Measurements from ENCODE around the gene SPTBN4.

Gene SPTBN4

GRCh38 chr19:40528078-40528477 lies 61.3 kb downstream of the SPTBN4 start:
- no peak overlapping the region for H3K4me3 ChIP-seq (ENCODE audit: low read depth, low read length)
- TF ChIP-seq CTCF (IDR thresholded peaks at IDR 0.05; ENCODE audit: borderline replicate concordance, insufficient read depth, low read depth, low read length): no peak

DNA sequence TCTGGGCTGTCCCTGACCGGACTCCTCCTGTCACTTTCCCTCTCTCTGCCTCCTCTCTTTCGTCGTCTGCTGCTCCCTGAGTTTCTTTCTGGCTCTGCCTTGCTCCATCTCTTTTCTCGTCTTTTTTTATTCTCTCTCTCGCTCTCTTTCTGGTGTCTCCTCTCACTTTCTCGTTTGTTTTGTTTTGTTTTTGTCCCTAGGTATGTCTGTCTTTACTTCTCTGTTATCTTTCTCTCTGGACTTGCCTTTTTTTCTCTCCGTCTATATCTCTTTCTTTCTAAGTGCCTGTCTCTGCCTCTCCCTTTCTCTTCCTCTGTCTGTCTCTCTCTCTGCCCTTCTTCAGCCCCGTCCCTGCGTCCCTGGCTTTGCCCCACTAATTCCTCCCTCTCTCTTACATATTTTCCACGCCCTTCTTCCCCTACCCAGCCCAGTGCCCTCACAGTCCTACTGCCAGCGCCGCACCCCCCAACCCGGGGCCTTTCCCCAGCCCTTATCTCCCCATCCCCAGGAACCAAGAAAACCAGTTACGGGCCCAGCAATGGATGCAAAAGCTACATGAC lies 61.8 kb downstream of the SPTBN4 start:
- TF ChIP-seq CTCF (IDR thresholded peaks at IDR 0.05; ENCODE audit: borderline replicate concordance, insufficient read depth, low read depth, low read length): no peak
- H3K4me3 ChIP-seq (ENCODE audit: low read depth, low read length): no peak overlapping the region

GRCh38 chr19:40529093-40529954 lies 62.5 kb downstream of the SPTBN4 start:
- H3K4me3 ChIP-seq (ENCODE audit: low read depth, low read length): peak overlapping the region; percentile 25
- TF ChIP-seq CTCF (IDR thresholded peaks at IDR 0.05; ENCODE audit: borderline replicate concordance, insufficient read depth, low read depth, low read length): peak; percentile 98

DNA sequence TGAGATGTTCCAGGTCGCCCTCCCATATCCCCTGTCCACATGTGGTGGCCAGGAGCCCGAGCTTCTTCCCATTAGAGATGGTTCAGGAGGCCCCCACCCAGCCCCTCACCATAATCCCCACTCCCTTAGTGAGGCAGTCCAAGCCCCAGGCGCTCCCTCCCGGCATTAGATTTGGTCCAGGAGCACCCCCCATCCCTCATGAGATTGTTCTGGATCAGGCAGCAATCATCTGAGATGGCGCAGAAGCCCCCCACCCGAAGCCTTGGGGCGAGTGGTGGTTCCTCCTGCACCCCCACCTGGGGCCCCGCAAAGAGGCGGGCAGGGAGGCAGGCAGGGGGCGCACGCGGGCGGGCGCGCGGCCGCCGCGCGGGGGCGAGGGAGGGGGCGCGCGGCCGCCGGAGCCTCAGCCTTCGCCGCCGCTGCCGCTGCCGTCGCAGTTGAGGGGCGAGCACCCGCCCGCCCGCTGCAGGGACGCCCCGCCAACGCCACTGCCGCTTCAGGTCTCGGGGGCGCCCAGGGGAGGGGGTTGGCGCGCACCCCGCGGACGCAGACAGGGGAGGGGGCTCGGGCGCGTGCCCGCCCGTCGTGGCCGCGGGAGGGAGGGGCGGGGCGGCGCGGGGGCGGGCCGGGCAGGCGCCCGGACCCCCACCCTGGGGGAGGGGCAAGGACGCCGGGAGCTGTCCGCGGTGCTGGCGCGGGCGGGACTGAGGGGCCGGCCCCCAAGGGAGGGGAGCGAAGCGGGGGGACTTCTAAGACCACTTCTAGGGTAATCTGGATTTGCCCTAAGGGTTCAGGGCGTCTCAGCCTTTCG lies 63.5 kb downstream of the SPTBN4 start:
- H3K4me3 ChIP-seq (ENCODE audit: low read depth, low read length): no peak overlapping the region
- no peak for TF ChIP-seq CTCF (IDR thresholded peaks at IDR 0.05; ENCODE audit: borderline replicate concordance, insufficient read depth, low read depth, low read length)

- H3K4me3 ChIP-seq (ENCODE audit: low read depth, low read length): no peak overlapping the region
- TF ChIP-seq CTCF (IDR thresholded peaks at IDR 0.05; ENCODE audit: borderline replicate concordance, insufficient read depth, low read depth, low read length): no peak
Measured at GRCh38 chr19:40533508-40533907, 66.7 kb downstream of the SPTBN4 start.

DNA sequence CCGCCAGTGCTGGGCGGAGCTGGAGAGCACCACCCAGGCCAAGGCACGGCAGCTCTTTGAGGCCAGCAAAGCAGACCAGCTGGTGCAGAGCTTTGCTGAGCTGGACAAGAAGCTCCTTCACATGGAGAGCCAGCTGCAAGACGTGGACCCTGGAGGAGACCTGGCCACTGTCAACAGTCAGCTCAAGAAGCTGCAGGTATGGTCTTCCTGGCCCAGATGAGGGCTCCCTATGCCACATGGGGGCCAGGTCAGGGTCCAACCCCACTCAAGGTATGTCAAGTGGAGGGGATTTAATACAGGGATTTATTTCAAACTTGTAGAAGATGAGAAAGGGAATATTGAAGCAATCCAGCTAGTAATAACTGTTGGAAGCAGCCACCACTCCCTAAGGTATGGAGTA lies 67.3 kb downstream of the SPTBN4 start:
- TF ChIP-seq CTCF (IDR thresholded peaks at IDR 0.05; ENCODE audit: borderline replicate concordance, insufficient read depth, low read depth, low read length): no peak

More for the DNA sequence above, 67.3 kb downstream of the SPTBN4 start:
- no peak overlapping the region for H3K4me3 ChIP-seq (ENCODE audit: low read depth, low read length)

All from GM12875 (cell line).